Central memory CD4-positive, alpha-beta T cell (primary cell): ENCODE results near the gene SPATA17.

Source experiments
- DNase-seq: peaks from one replicate; pipeline ENCODE4 v3.0.0; 2022

Gene SPATA17

GRCh38 chr1:217857061-217857460, 225.9 kb downstream of the SPATA17 start:
- no peak for DNase-seq

GRCh38 chr1:217861658-217862057, 230.5 kb downstream of the SPATA17 start:
- no peak for DNase-seq

DNA sequence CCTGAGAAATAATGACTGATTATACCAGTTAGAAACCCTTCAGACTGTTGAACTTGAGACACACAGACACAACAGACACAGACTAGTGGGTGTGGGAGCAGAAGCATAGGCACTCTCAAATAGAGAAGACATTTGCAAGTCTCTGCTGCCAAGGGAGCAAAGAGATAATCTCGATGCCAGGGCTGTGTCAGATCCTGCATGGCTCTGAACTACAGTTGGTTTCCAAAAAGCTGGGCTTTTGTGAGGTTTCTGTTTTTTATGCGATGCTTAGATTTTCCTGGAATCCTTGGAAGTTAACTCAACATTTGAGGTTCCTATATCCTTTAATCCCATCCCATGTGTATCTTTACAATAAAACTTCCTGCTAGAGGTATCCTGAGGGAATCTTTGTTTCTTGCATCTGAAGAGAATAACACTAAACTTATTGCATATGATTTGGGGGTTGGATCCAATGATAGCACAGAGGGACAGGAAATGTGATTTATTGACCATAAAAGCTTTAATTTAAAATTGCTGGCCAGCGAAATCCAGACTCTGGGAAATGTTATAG, 236.4 kb downstream of the SPATA17 start:
- no peak for DNase-seq

DNA sequence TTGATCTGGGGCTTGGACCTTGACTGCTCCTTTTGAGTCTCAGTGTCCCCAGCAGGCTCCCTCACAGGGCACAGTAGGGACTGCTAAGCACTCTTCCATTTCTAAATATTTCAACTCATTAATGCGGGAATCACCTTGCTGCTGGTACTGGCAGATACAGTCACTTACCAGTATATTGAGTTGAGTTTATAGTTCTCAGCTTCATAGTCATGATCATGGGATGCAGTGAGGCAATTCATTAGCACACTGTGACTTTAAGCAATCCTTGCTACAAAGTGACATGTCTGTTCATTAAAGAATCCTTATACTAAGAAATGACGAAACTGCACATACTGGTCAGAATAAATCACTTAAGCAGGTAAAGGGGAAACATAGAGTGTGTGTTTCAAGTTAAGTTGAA, 240.8 kb downstream of the SPATA17 start:
- DNase-seq, result no peak

DNA sequence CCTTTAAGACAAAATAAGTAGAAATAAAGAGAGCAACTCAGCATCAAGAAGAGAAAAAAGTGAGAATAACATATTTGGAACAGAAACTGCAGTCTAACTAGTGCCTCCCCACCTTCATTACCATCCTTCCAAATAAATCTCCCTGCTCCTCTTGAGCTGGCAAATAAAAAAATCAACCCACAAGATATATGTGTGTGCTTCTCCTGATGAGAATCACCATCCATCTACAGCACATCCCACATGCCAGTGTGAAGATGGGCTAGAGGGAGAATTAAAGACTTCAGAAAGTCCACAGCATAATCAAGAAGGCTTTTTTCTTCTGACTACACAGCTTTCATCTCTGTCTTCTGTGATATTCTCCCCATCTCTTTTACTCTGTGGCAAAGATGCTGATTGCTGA, 244.1 kb downstream of the SPATA17 start:
- DNase-seq, result no peak

DNA sequence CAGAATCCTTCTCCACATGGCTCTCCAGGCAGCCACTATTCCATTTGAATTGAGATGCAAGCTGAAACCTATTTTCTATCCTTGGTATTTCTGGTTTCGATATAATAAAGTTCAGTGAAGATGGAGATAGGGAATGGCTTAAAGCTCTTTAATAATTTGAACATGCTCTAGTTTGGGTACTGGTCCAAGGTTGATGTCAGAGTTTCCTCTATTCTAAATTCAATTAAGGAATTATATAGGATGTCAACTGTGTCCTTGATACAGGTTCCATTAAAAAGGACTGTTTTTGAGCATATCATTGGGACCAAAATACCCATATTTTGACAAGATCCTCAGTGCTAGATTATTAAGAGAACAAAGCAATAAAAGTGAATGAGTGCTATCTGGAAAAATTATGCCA, 245.3 kb downstream of the SPATA17 start:
- DNase-seq, result no peak

GRCh38 chr1:217876896-217877295, 245.8 kb downstream of the SPATA17 start:
- DNase-seq, result no peak

- no peak for DNase-seq
Observed at GRCh38 chr1:217881131-217881543, 250.0 kb downstream of the SPATA17 start.

DNA sequence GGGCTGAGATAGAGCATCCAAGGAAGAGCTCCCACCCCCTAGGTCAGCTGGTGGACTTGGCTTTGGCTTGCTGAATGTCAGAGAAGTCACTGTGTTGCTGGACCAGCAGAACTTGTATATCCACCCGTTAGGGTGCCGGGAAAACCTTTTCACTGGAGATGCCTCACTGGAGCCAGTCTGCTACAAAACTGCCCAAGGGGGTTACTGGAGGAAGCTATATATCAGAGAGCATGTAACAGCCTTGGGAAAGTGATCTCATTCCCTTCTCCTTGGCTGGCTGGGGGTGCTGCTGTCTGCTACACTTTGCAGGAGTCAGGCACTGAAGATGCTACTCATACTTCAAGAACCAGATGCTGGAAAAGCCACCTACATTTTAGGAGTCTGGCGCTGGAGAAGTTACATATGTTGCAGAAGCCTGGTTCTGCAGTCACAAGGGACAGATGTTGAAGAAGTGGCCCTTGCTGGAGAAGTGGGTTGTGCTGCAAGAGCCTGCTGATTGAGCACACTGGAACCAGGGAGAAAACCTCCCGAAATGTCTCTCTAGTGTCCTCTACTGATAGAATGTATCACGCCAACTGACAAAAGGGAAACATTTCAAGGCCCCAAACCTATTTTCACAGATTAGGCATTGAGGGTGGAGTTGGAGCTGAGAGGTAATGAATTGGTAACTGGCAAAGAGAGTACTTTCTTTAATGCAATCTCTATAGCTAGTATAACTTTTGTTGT, 250.6 kb downstream of the SPATA17 start:
- no peak for DNase-seq

- no peak for DNase-seq
Observed at GRCh38 chr1:217885181-217885580, 254.0 kb downstream of the SPATA17 start.

GRCh38 chr1:217888328-217888727, 257.2 kb downstream of the SPATA17 start:
- no peak for DNase-seq

DNA sequence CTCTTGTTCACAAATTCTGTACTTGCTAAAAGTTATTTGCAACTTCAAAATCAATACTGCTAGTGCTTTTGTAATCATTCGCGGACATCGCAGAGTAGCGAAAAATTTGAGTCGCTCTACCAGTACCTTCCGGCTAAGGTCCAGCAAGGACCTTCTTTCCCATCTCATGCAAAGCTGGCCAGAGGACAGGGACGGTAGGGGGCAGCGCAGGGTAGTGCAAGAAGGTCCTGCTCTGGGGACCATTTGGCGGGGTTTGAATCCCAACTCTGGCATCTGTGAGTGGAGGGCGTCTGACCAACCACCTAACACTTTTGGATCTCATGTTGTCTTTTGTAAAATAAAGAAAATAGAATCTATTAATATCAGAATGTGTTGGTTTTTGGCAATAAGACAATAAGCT, 258.3 kb downstream of the SPATA17 start:
- no peak for DNase-seq

DNA sequence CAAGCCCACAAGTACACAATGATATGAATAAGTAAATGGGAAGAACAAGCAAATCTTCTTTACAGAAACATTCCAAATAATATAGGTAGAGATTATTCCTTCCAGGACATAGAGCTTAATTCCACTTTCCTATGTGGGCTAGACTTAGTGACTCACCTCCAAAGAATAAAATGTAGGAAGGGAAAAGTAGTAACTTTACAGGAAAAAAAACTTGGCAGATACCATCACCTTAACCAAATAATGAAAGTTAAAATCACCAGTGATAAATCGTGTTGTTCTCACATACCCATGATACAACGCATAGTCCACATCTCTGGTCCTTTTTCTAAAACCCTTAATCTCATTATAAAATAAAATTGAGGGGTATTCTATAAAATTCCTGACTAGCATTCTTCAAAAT, 260.8 kb downstream of the SPATA17 start:
- no peak for DNase-seq

- no peak for DNase-seq
Observed at GRCh38 chr1:217892750-217893149, 261.6 kb downstream of the SPATA17 start.

- DNase-seq, result no peak
Observed at GRCh38 chr1:217895841-217896240, 264.7 kb downstream of the SPATA17 start.

DNA sequence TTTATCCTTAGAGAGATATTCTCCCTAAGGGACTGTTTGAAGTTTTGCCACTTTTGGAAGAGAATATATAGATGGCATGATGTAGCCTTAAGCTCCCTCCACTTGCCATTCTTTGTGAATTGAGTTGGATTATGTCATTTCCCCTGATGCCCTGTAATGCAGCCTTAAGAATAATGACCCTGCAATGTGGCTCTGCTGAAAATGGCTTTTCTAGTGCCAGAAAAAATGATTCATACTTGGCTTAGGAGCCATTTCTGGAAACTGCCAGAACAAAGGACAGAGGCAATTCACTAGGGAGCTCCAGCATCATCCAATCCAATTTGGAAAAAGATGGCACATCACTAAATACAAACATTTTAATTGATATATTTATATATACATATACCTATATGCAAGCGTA, 265.3 kb downstream of the SPATA17 start:
- no peak for DNase-seq

DNA sequence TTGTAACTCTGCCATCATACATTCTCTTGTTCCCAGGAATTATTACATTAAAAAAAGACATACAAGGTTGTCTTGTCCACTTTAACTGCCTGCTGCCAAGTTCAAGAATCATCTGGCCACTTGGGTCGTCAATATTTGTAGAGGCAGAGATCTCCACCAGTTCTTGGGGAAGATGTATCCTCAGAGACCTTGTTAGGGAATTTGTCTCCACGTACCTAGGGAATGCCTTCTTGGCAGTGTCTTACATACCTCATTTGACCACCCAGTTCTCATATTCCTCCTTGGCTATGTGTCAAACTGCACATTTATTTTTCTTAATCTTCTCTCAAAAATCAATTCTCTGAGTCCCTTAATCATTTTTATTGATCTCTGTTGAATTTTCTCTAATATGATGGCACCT, 266.0 kb downstream of the SPATA17 start:
- DNase-seq, result no peak

GRCh38 chr1:217899614-217900013, 268.5 kb downstream of the SPATA17 start:
- no peak for DNase-seq

- DNase-seq, result no peak
Observed at GRCh38 chr1:217907504-217907903, 276.4 kb downstream of the SPATA17 start.

GRCh38 chr1:217910203-217910602, 279.1 kb downstream of the SPATA17 start:
- DNase-seq, result no peak

DNA sequence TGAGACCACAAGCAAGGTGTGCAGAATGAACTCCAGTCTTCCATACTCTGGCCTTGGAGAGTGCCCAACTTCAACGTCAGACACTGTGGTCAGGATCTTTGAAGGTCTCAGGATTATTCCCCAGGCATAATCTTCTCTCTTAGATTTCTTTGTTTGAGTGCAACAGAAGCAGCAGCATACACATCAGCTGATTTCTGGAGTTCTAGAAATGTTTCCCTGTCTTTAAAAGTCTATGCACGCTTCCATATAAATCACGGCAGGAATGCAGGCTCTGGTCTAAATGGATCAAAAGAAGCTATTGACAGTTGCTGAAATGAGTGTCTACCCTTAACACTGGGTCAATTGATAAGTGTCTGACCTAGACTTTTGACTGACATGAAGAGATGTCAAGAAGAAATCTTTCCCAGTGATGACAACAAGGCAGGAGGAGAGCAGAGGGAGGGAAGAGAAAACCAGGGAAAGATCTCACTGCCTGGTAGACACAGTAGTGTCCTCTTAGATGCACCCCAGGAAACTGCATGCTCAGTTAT, 279.7 kb downstream of the SPATA17 start:
- DNase-seq, result no peak

DNA sequence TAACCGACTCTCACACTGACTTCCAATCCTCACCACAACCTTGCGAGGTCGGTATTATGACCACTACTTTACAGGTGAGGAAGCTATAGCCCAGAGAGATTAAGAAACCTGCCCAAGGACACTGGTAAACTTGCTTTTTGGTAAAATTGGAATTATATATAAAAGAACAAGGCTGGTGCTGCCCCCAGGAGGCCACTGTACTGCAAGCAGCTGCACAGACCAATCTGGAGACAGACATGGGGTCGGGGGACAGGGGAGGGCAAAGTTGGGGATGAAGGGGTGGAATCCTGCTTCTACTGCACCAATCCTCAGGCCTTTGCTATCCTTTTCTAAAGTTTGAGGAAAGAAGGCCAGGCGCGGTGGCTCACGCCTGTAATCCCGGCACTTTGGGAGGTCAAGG, 280.8 kb downstream of the SPATA17 start:
- no peak for DNase-seq

- no peak for DNase-seq
Observed at GRCh38 chr1:217917281-217917887, 286.2 kb downstream of the SPATA17 start.

DNA sequence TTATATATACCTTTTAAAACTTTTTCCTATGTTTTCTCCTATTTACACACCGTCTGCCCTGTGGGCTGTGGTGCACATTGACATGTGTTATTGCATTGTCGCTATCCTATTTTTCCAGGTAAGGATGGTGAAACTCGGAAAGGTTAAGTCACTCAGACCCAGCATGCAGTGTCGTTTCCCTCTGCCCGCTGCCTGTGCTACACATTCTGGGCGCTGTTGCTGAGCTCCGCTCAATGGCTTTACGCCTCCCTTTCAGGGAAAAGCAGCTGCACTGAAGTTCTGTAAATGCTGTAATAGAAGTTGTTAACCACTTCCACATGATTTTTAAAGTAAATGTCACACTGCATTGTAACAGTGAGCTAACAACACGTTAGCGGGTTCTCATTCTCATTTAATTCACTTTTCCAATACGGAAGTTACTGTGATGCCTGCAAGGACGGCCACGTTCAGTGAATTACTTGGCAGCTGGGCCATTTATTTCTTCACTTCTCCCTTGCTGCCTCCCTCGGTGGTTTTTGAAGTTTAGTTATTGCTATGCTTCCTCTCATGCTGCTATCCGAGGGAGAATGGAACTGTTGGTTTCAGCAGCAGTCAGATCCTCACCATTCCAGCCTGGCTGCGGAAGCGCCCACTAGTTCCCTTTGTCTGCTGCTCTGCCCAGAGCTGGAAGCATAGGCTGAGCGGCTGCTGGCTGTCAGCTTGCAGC, 288.7 kb downstream of the SPATA17 start:
- DNase-seq, result no peak
